NCI-H2107 (cell line): Measurements from ENCODE around the gene CNTNAP1.
"Not testable (repeated sequence)": the region's sequence is repeated elsewhere in the genome, so short reads cannot be mapped to it uniquely, and the experiment has no call there.

Experiments
- DNase-seq: peaks from one replicate; lab custom pipeline; 2025; lab: John Stamatoyannopoulos, UW

CNTNAP1 gene

DNA sequence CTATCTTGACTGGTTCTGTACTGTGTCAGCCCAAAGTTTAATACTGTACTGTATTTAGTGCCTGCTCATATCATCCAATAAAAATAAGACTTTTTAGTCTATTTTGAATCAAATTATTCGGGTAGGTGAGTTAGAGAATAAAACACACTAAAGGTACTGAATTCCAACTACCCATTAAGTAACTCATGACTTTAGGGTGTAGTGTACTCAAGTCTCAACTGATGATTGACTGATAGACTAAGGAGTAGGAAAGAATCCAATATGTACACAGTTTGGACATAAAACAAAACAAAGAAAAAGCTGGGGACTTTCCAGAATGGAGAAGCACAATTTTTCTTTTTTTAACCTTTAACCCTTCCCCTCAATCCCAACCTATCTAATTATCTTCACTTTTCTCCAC lies 58.4 kb downstream of the CNTNAP1 start:
- DNase-seq = no peak

DNA sequence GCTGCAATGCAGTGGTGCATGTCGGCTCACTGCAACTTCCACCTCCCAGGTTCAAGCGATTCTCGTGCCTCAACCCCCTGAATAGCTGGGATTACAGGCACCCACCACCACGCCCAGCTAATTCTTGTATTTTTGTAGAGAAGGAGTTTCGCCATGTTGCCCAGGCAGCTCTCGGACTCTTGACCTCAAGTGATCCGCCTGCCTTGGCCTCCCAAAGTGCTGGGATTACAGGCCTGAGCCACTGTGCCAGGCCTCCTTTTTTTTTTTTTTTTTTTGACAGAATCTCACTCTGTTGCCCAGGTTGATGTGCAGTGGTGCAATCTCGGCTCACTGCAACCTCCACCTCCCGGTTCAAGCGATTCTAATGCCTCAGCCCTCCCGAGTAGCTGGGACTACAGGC lies 60.6 kb downstream of the CNTNAP1 start:
- DNase-seq = not testable (repeated sequence)

DNA sequence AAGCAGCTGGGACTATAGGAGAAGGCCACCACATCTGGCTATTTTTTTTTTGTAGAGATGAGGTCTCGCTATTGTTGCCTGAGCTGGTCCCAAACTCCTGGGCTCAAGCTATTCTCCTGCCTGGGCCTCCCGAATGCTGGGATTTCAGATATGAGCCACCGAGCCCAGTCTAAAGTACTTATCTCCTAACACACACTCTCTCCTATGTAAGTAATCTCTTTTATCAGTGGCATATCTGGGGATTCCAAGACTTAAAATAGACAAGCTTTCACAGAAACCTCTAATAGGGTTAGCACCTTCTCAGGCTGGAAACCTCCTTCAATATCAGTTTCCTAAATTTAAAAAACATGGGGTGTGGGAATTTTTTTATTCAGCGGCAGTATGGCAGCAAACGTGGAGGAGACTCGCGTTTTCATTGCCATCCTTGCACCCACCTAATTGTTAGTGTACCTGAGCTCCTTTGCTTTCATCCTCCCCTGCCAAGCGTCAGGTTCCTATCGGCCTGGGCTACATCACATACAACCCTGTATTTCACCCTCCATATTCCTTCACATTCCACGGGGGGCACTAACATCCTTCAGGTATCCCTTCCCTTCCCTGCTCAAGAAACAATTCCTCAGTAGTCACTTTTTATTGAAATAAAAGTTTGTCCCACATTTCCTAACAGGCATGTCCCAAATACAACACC lies 61.4 kb downstream of the CNTNAP1 start:
- DNase-seq = no peak

DNA sequence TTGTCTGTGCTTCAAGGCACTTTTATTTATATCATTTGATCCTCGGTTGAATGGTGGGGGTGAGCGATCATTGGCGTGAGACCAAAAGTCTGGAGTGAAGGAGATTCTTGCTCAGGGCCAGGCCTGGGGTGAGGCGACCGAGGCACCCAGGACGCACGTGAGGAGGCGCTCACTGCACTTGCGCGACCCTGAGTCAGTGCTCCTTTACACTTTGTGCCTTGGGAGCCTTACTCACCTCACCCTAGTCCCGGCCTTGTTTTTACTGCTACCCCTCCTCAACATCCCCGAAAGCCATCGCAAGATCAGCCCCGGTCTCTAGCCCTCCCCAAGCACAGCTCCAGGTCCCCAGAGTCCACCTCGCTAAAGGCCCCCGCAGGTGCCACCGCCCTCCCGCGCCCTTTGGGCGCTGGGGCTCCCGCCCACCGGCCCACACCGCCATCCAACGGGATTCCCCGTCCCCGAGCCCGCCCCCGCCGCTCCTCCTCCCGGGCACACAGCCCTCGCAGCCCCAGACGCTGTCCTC lies 62.0 kb downstream of the CNTNAP1 start:
- no peak for DNase-seq

DNA sequence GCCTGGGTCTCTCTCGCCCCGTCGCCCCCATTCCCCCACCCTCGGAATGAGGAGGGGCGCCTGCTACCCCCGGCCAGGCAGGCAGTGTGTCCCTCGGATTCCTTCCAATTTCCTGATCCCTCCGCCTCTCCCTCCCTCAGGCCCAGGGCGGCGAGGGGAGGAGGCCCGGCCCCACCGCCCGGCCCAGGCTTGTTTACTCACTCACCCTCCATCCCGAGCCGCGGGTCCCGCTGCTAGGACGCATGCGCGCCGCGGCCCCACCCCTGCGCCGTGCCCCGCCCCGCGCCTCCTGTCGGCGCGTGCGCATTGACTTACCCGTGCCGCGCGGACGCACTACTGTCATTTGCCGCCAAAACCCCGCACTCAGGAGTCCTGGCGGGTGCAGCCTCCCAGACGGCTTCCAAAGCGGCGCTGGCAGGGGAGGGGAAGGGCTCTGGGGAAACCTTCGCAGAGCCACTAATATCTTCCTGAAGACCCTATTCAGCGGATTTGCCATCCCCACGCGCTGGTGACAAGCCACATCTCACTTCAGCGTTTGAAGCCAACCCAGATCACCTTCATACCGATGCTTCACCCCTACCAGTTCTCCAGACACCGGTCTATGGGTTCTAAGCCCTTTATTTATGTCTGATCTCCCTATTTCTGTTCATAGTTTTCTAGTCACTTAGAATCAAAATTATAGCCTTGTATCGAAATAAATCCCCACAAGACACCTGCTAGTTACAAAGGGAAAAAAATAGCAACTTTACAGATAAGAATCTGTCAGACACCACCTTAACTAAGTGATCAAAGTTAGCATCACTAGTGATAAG lies 62.7 kb downstream of the CNTNAP1 start, which contains the start of gene EZH1:
Gene EZH1 (minus strand): TSS at position 235 of the 812 bp plus-strand sequence. CDS start 16,099 bp downstream, outside the sequence.
- peak; percentile 92 for DNase-seq

DNA sequence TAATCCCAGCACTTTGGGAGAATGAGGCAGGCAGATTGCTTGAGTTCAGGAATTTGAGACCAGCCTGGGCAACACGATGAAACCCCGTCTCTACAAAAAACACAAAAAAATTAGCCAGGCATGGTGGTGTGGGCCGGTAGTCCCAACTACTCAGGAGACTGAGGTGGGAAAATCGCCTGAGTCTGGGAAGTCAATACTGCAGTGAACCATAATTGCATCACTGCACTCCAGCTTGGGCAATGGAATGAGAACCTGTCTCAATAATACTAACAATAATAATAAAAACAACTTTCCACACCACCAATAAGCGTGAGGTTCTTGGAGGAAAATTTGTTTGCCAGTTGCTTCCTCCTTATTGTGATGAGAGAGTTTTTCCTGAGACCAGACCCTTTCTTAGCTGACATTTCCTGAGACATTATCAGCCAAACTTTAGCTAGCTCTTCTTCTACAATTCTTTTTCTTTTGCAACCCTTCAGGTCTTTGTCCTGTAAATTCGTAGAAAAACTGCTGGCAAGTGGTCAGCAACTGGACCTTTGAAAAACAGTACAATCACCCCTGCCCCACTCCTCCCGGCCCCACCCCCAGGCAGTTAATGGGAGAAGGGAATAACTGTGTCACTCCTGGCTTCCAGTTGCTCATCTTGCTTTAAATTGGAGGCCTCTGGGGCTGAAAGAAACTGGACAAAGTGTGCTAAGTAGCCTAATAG lies 66.0 kb downstream of the CNTNAP1 start:
- DNase-seq = no peak

GRCh38 chr17:42748908-42749798 lies 66.8 kb downstream of the CNTNAP1 start:
- DNase-seq = no peak
